IMR-90 (cell line): ENCODE measurements around the gene STX7. TPM values are rescaled to one million over a fixed set of nuclear protein-coding genes. Genes with fewer than 3 reads are reported as not detected.

Source experiments
- ATAC-seq: fragments of 200-7000 bp; cut with Tn5 transposase; 2 replicates; pipeline ENCODE4 v1.9.1; 2020; ENCODE audit warnings: low read depth, mild to moderate bottlenecking, moderate library complexity
- BruUV-seq: library from RNA; stranded (reverse); fragments of 400-500 nt; replicated peaks from 2 replicates; lab custom pipeline; 2021; lab: Mats Ljungman, UMichigan
- CTCF ChIA-PET: fragments of 300-600 bp; formaldehyde crosslinking; extraction: SDS; loops from one replicate; lab custom pipeline; 2021; ENCODE audit warnings: antibody characterized with exemption; lab: Yijun Ruan, JAX
- POLR2A ChIA-PET: fragments of 300-600 bp; sonication (Branson Sonifier 250); formaldehyde crosslinking; loops from one replicate; lab custom pipeline; 2022; ENCODE audit warnings: antibody characterized with exemption; ENCODE audit not compliant: unreplicated experiment; lab: Charles Lee
- DNase-seq: peaks from one replicate; pipeline ENCODE4 v3.0.0; 2013
- H2AFZ ChIP-seq: replicated peaks from 2 replicates; pipeline ENCODE3; 2013; ENCODE audit warnings: low read length, mild to moderate bottlenecking; ENCODE audit not compliant: poor library complexity
- H2AK5ac ChIP-seq: 2 replicates; pipeline ENCODE4 v1.6.1; 2013; ENCODE audit warnings: low read depth, low read length, inconsistent platforms
- H2AK9ac ChIP-seq: replicated peaks from 2 replicates; pipeline ENCODE3; 2013; ENCODE audit warnings: mild to moderate bottlenecking, low read depth, low read length, moderate library complexity; ENCODE audit not compliant: poor library complexity
- H2BK120ac ChIP-seq: 2 replicates; pipeline ENCODE4 v1.6.1; 2013; ENCODE audit warnings: low read depth, low read length, inconsistent platforms
- H2BK15ac ChIP-seq: 3 replicates; pipeline ENCODE4 v1.6.1; 2013; ENCODE audit warnings: low read depth, low read length, inconsistent platforms
- H2BK20ac ChIP-seq: 2 replicates; pipeline ENCODE4 v1.6.1; 2013; ENCODE audit warnings: low read depth, mild to moderate bottlenecking, inconsistent platforms, low read length, moderate library complexity
- H2BK5ac ChIP-seq: 2 replicates; pipeline ENCODE4 v1.6.1; 2013; ENCODE audit warnings: mild to moderate bottlenecking, low read depth, low read length, inconsistent platforms; ENCODE audit not compliant: poor library complexity, severe bottlenecking
- H3K14ac ChIP-seq: replicated peaks from 2 replicates; pipeline ENCODE4 v1.6.1; 2013; ENCODE audit warnings: low read depth, low read length, inconsistent platforms
- H3K18ac ChIP-seq: 2 replicates; pipeline ENCODE4 v1.6.1; 2013; ENCODE audit warnings: low read depth, low read length, control low read depth
- H3K23ac ChIP-seq: 2 replicates; pipeline ENCODE4 v1.6.1; 2013; ENCODE audit warnings: low read depth, low read length, inconsistent platforms
- H3K27ac ChIP-seq: 2 replicates; pipeline ENCODE4 v1.5.1; 2013; ENCODE audit warnings: mild to moderate bottlenecking, control low read depth, low read length; ENCODE audit not compliant: insufficient read depth
- H3K27me3 ChIP-seq: 2 replicates; pipeline ENCODE4 v1.6.1; 2013; ENCODE audit warnings: low read length; ENCODE audit not compliant: control insufficient read depth, insufficient read depth
- H3K36me3 ChIP-seq: 2 replicates; pipeline ENCODE4 v1.6.1; 2013; ENCODE audit warnings: low read length, mixed read lengths; ENCODE audit not compliant: control insufficient read depth, insufficient read depth
- H3K4ac ChIP-seq: 2 replicates; pipeline ENCODE4 v1.6.1; 2013; ENCODE audit warnings: low read depth, low read length, inconsistent platforms
- H3K4me1 ChIP-seq: 2 replicates; pipeline ENCODE4 v1.6.1; 2013; ENCODE audit warnings: low read length, mixed read lengths; ENCODE audit not compliant: control insufficient read depth, insufficient read depth
- H3K4me2 ChIP-seq: 2 replicates; pipeline ENCODE4 v1.6.1; 2013; ENCODE audit warnings: low read depth, mild to moderate bottlenecking, control low read depth, low read length, moderate library complexity
- H3K4me3 ChIP-seq: 2 replicates; pipeline ENCODE4 v1.5.1; 2013; ENCODE audit warnings: low read depth, mild to moderate bottlenecking, control low read depth, low read length, moderate library complexity; ENCODE audit not compliant: insufficient read depth
- H3K56ac ChIP-seq: 2 replicates; pipeline ENCODE4 v1.6.1; 2013; ENCODE audit warnings: low read length, inconsistent platforms; ENCODE audit not compliant: insufficient read depth; ENCODE audit errors: extremely low read depth
- H3K79me1 ChIP-seq, 2 experiments: 2 replicates each; pipeline ENCODE4 v1.6.1; 2013; ENCODE audit warnings: low read length in 2 of 2, inconsistent platforms in 1 of 2, low read depth in 1 of 2
- H3K9ac ChIP-seq: 2 replicates; pipeline ENCODE4 v1.6.1; 2013; ENCODE audit warnings: low read depth, low read length, control low read depth
- H3K9me1 ChIP-seq: 2 replicates; pipeline ENCODE4 v1.6.1; 2013; ENCODE audit warnings: low read length, inconsistent platforms; ENCODE audit not compliant: insufficient read depth
- H3K9me3 ChIP-seq: 2 replicates; pipeline ENCODE4 v1.6.1; 2013; ENCODE audit warnings: low read length; ENCODE audit not compliant: control insufficient read depth, insufficient read depth
- H4K20me1 ChIP-seq: 2 replicates; pipeline ENCODE4 v1.6.1; 2013; ENCODE audit warnings: low read length, inconsistent platforms; ENCODE audit not compliant: insufficient read depth
- H4K5ac ChIP-seq: 2 replicates; pipeline ENCODE4 v1.6.1; 2013; ENCODE audit warnings: mild to moderate bottlenecking, low read depth, low read length, control low read depth
- H4K8ac ChIP-seq, 2 experiments: 2 replicates each; pipeline ENCODE4 v1.6.1; 2013; ENCODE audit warnings: low read depth in 2 of 2, low read length in 2 of 2, control low read depth in 1 of 2, inconsistent platforms in 1 of 2
- H4K91ac ChIP-seq: 2 replicates; pipeline ENCODE4 v1.6.1; 2013; ENCODE audit warnings: low read depth, low read length, inconsistent platforms; ENCODE audit not compliant: insufficient read depth
- CEBPB ChIP-seq: IDR thresholded peaks from 2 replicates; pipeline ENCODE4 v1.6.1; 2012; ENCODE audit warnings: low read depth, low read length, improper control_type of control experiment
- NFE2L2 ChIP-seq: fragments of 150-350 bp; IDR thresholded peaks from 2 replicates; pipeline ENCODE4 v1.6.1; 2016; ENCODE audit warnings: low read depth, mild to moderate bottlenecking, low read length
- RCOR1 ChIP-seq: IDR thresholded peaks from 2 replicates; pipeline ENCODE4 v1.6.1; 2012; ENCODE audit warnings: mild to moderate bottlenecking, low read length, improper control_type of control experiment; ENCODE audit not compliant: insufficient replicate concordance
- WGBS, 2 experiments: methylation state at CpG; one replicate each; pipeline versions ENCODE4 v1.1.5 to v1.1.7; 2013; ENCODE audit warnings: missing lambda C conversion rate in 2 of 2; ENCODE audit not compliant: insufficient read length in 1 of 2; ENCODE audit errors: extremely low coverage in 2 of 2; 5-methylcytosine and 5-hydroxymethylcytosine counted together
- dilution Hi-C: fragments of 300-500 bp; cut with HindIII; formaldehyde crosslinking; loops from one replicate; pipeline ENCODE4 v1.14.3; 2018; ENCODE audit warnings: low sequenced_read_pairs; ENCODE audit not compliant: unreplicated experiment
- in situ Hi-C: fragments of 300-500 bp; cut with MboI; formaldehyde crosslinking; loops from 3 replicates; pipeline ENCODE4 v1.14.3; 2019; ENCODE audit warnings: low sequenced_read_pairs, inconsistent platforms, mixed read lengths
- intact Hi-C: fragments of 100-400 bp; cut with micrococcal nuclease; formaldehyde crosslinking; loops from 2 replicates; pipeline ENCODE4 v1.10.0; 2022
- polyA plus RNA-seq, 3 experiments: library from polyadenylated mRNA; depleted of rRNA; stranded (reverse); fragments of >200 nt; gene quantifications; 2 replicates each; pipeline ENCODE4 v1.2.3, GENCODE V29; 2012; ENCODE audit warnings: low replicate concordance in 1 of 3
- total RNA-seq: library from RNA; depleted of rRNA; stranded (reverse); fragments of >200 nt; gene quantifications from 2 replicates; pipeline ENCODE4 v1.2.3, GENCODE V29; 2012

The STX7 gene
- total and polyA plus RNA-seq, 2 of the 4 experiments (the other 2 are of a cell fraction): 16.5 to 35.1 TPM

DNA sequence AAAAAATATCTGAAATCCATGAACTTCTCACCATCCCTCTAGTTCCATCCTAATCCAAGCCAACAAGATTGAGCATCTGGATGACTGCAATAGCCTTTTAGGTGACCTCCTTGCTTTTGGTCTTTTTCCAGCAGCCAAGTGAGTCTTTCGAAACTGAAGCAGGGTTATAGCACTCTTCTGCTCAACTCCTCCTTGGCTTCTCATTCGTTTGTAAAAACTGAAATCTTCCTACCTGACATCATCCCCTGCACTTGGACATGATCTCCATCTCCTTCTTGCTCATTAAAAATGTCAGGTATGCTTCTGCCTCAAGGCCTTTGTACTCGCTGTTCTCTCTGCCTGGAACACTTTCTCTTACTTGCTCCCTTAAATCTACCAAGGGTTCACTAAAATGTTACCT lies 46.0 kb downstream of the STX7 start:
- Histone ChIP-seq H4K8ac (no peak overlapping the region), H3K18ac (no peak overlapping the region), H3K56ac (no peak overlapping the region), H3K36me3 (peaks cover 23% of the 10 kb centered on the region), H2BK5ac (peak overlapping the region; percentile 28), H4K5ac (no peak overlapping the region), H3K27me3 (no peaks in the 10 kb centered on the region), H3K9ac (no peak overlapping the region), H3K9me3 (no peaks in the 10 kb centered on the region), H2AK5ac (no peak overlapping the region), H3K27ac (no peak overlapping the region), H2BK15ac (no peak overlapping the region), H2AFZ (no peak overlapping the region), H3K4ac (no peak overlapping the region), H3K9me1 (peaks cover 13% of the 10 kb centered on the region), H3K4me2 (peak overlapping the region; percentile 38; the same call in 1 of the 2 replicates), H3K4me1 (peaks cover 13% of the 10 kb centered on the region), H3K4me3 (no peak overlapping the region), H4K20me1 (peaks cover 4% of the 10 kb centered on the region; the same call in 1 of the 2 replicates), H4K91ac (no peak overlapping the region), H2BK120ac (no peak overlapping the region), H2AK9ac (no peak overlapping the region), H3K79me1 (peaks cover 0 to 13% of the 10 kb centered on the region in 2 experiments; a peak in 2 of 4 replicates), H2BK20ac (no peak overlapping the region), H3K14ac (no peak overlapping the region), H3K23ac (no peak overlapping the region)
- dilution Hi-C loops: no loop called here
- DNase-seq (peak; percentile 78), ATAC-seq (peak; percentile 68)
- intact Hi-C loops: no loop called here
- CTCF ChIA-PET: no interaction called here
- WGBS, 2 experiments: 90% methylated on average over 2 of the region's 3 CpGs; no CpG with 5 or more reads in 1 of the 2 experiments
- in situ Hi-C loops: no loop called here
- TF ChIP-seq CEBPB (peak; percentile 11; the same call in 1 of the 2 replicates), RCOR1 (no peak), NFE2L2 (no peak)
- BruUV-seq: no TSS peak
- POLR2A ChIA-PET: no interaction called here
